NB4 (cell line): Measurements from ENCODE around the gene SRPRB.

Source experiments
- CTCF ChIP-seq: IDR thresholded peaks from one replicate; pipeline ENCODE4 v1.5.1; 2012; ENCODE audit warnings: low read depth, low read length
- MYC ChIP-seq: IDR thresholded peaks from 2 replicates; pipeline ENCODE4 v1.6.1; 2011; ENCODE audit warnings: low read depth, low read length
- TF ChIP-seq, protein P1 (sequence below): IDR thresholded peaks from 2 replicates; pipeline ENCODE4 v1.6.1; 2011; ENCODE audit warnings: low read depth, low read length

GRCh38 chr3:133862161-133862560 is 56.5 kb downstream of the SRPRB start:
- TF ChIP-seq, protein P1, sequence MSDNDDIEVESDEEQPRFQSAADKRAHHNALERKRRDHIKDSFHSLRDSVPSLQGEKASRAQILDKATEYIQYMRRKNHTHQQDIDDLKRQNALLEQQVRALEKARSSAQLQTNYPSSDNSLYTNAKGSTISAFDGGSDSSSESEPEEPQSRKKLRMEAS, result no peak
- TF ChIP-seq CTCF, result no peak
- no peak for TF ChIP-seq MYC
